Panc1 (cell line): ENCODE data around the gene TRIM45. TPM values are rescaled to one million over a fixed set of nuclear protein-coding genes. Genes with fewer than 3 reads are reported as not detected.

ENCODE experiments used
- ATAC-seq: fragments of 200-7000 bp; cut with Tn5 transposase; 2 replicates; pipeline ENCODE4 v1.9.1; 2020; ENCODE audit warnings: mild to moderate bottlenecking, moderate library complexity
- BruUV-seq: library from RNA; stranded (reverse); fragments of 400-500 nt; replicated peaks from 2 replicates; lab custom pipeline; 2021; lab: Mats Ljungman, UMichigan
- CTCF ChIA-PET: fragments of 300-600 bp; sonication (Branson Sonifier 250); formaldehyde crosslinking; loops from one replicate; lab custom pipeline; 2022; ENCODE audit warnings: antibody characterized with exemption; lab: Charles Lee
- POLR2A ChIA-PET: fragments of 300-600 bp; sonication (Branson Sonifier 250); formaldehyde crosslinking; loops from one replicate; lab custom pipeline; 2022; ENCODE audit warnings: antibody characterized with exemption; lab: Charles Lee
- DNase-seq: peaks from one replicate; pipeline ENCODE4 v3.0.0-alpha.2; 2010; ENCODE audit warnings: low read depth, low spot score
- H3K27ac ChIP-seq: 2 replicates; pipeline ENCODE4 v1.5.1; 2011; ENCODE audit warnings: mild to moderate bottlenecking, low read length, inconsistent platforms
- H3K27me3 ChIP-seq: fragments of 200-500 bp; sonication (Bioruptor generic); 2 replicates; pipeline ENCODE4 v1.6.0; 2014; ENCODE audit warnings: low read length, inconsistent platforms; ENCODE audit not compliant: control insufficient read depth, insufficient read depth
- H3K36me3 ChIP-seq: fragments of 200-500 bp; sonication (Bioruptor generic); 2 replicates; pipeline ENCODE4 v1.5.1; 2014; ENCODE audit warnings: inconsistent platforms, mild to moderate bottlenecking, low read length, moderate library complexity; ENCODE audit not compliant: control insufficient read depth, insufficient read depth
- H3K4me1 ChIP-seq: 2 replicates; pipeline ENCODE4 v1.5.1; 2011; ENCODE audit warnings: inconsistent platforms, mild to moderate bottlenecking, low read length, moderate library complexity; ENCODE audit not compliant: control insufficient read depth, insufficient read depth
- H3K4me3 ChIP-seq, 2 experiments: 2 replicates each; pipeline ENCODE4 v1.5.1; 2011 to 2012; ENCODE audit warnings: low read depth in 2 of 2, low read length in 2 of 2, mild to moderate bottlenecking in 2 of 2, inconsistent platforms in 1 of 2, moderate library complexity in 1 of 2
- H3K9me3 ChIP-seq: fragments of 200-500 bp; sonication (Bioruptor generic); 2 replicates; pipeline ENCODE4 v1.5.1; 2014; ENCODE audit warnings: low read depth, mild to moderate bottlenecking, inconsistent platforms, low read length, moderate library complexity; ENCODE audit not compliant: control insufficient read depth, insufficient read depth
- POLR2AphosphoS5 ChIP-seq: IDR thresholded peaks from 2 replicates; pipeline ENCODE4 v1.6.1; 2012; ENCODE audit warnings: mild to moderate bottlenecking, low read depth, low read length, moderate library complexity
- SIN3A ChIP-seq: IDR thresholded peaks from 2 replicates; pipeline ENCODE4 v1.6.1; 2012; ENCODE audit warnings: low read depth, mild to moderate bottlenecking, low read length, moderate library complexity, borderline replicate concordance; ENCODE audit not compliant: insufficient read depth
- TCF7L2 ChIP-seq: IDR thresholded peaks from 2 replicates; pipeline ENCODE4 v1.6.1; 2011; ENCODE audit warnings: mild to moderate bottlenecking, low read depth, low read length, inconsistent platforms
- in situ Hi-C: cut with HindIII; loops from 2 replicates; pipeline ENCODE4 v1.10.0; 2016; ENCODE audit warnings: low sequenced_read_pairs, low pct_unique_long_range_greater_than_20kb
- intact Hi-C: fragments of 100-400 bp; cut with micrococcal nuclease; formaldehyde crosslinking; loops from one replicate; pipeline ENCODE4 v1.10.0; 2022; ENCODE audit not compliant: unreplicated experiment
- total RNA-seq: library from RNA; stranded (reverse); gene quantifications from one replicate; pipeline ENCODE4 v1.2.1, GENCODE V29; 2021; ENCODE audit not compliant: unreplicated experiment
- TF ChIP-seq, protein P1 (sequence below), 2 experiments: IDR thresholded peaks; 2 replicates each; pipeline ENCODE4 v1.6.1; 2011 to 2012; ENCODE audit warnings: low read depth in 2 of 2, control low read depth in 1 of 2, low read length in 1 of 2, mild to moderate bottlenecking in 1 of 2, moderate library complexity in 1 of 2; ENCODE audit not compliant: insufficient read depth in 1 of 2
- TF ChIP-seq, protein P2 (sequence below): fragments of 450-650 bp; IDR thresholded peaks from 2 replicates; pipeline ENCODE4 v1.5.1; 2017; ENCODE audit warnings: mild to moderate bottlenecking

The TRIM45 gene
- total RNA-seq, 1 experiment from 2014 or later = 4.7 TPM

DNA sequence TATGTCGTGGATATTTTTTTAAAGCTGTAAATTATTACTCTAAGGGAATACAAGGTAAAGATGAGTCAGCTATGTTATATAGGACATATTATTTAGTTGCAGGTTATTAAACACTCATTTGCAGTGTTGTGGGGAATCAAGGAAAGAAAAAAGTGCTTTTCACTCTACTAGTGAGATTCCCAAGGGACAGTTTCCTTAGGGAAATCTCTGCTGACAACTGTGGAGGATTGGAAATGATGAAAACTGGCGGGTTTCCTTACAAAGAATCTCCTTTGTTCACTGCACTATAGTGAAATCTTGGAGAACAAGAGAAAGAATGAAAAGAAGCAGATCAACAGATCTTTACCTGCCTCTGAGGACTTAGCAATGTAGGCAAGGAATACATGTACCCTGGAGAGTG, 24.5 kb upstream of the TRIM45 start:
- TF ChIP-seq, protein P1, sequence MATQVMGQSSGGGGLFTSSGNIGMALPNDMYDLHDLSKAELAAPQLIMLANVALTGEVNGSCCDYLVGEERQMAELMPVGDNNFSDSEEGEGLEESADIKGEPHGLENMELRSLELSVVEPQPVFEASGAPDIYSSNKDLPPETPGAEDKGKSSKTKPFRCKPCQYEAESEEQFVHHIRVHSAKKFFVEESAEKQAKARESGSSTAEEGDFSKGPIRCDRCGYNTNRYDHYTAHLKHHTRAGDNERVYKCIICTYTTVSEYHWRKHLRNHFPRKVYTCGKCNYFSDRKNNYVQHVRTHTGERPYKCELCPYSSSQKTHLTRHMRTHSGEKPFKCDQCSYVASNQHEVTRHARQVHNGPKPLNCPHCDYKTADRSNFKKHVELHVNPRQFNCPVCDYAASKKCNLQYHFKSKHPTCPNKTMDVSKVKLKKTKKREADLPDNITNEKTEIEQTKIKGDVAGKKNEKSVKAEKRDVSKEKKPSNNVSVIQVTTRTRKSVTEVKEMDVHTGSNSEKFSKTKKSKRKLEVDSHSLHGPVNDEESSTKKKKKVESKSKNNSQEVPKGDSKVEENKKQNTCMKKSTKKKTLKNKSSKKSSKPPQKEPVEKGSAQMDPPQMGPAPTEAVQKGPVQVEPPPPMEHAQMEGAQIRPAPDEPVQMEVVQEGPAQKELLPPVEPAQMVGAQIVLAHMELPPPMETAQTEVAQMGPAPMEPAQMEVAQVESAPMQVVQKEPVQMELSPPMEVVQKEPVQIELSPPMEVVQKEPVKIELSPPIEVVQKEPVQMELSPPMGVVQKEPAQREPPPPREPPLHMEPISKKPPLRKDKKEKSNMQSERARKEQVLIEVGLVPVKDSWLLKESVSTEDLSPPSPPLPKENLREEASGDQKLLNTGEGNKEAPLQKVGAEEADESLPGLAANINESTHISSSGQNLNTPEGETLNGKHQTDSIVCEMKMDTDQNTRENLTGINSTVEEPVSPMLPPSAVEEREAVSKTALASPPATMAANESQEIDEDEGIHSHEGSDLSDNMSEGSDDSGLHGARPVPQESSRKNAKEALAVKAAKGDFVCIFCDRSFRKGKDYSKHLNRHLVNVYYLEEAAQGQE (IDR thresholded peaks at IDR 0.05; ENCODE audit: insufficient read depth in 1 of 2, low read depth in 2 of 2, low read length in 1 of 2) = no peak
- TF ChIP-seq TCF7L2 (no peak), SIN3A (no peak), POLR2AphosphoS5 (no peak)
- TF ChIP-seq, protein P2, sequence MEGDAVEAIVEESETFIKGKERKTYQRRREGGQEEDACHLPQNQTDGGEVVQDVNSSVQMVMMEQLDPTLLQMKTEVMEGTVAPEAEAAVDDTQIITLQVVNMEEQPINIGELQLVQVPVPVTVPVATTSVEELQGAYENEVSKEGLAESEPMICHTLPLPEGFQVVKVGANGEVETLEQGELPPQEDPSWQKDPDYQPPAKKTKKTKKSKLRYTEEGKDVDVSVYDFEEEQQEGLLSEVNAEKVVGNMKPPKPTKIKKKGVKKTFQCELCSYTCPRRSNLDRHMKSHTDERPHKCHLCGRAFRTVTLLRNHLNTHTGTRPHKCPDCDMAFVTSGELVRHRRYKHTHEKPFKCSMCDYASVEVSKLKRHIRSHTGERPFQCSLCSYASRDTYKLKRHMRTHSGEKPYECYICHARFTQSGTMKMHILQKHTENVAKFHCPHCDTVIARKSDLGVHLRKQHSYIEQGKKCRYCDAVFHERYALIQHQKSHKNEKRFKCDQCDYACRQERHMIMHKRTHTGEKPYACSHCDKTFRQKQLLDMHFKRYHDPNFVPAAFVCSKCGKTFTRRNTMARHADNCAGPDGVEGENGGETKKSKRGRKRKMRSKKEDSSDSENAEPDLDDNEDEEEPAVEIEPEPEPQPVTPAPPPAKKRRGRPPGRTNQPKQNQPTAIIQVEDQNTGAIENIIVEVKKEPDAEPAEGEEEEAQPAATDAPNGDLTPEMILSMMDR = no peak
- ChIA-PET CTCF (no interaction called here), POLR2A (no interaction called here)
- no peaks in the 10 kb centered on the region for H3K36me3 ChIP-seq
- no TSS peak for BruUV-seq
- no peaks in the 10 kb centered on the region; the same call in 1 of the 2 replicates for H3K4me1 ChIP-seq
- no peaks in the 10 kb centered on the region for H3K27me3 ChIP-seq
- DNase-seq (no peak), ATAC-seq (no peak)
- no peaks in the 10 kb centered on the region for H3K9me3 ChIP-seq
- no peak overlapping the region for H3K27ac ChIP-seq
- in situ Hi-C loops (no loop called here), intact Hi-C loops (no loop called here)
- H3K4me3 ChIP-seq = no peak overlapping the region

DNA sequence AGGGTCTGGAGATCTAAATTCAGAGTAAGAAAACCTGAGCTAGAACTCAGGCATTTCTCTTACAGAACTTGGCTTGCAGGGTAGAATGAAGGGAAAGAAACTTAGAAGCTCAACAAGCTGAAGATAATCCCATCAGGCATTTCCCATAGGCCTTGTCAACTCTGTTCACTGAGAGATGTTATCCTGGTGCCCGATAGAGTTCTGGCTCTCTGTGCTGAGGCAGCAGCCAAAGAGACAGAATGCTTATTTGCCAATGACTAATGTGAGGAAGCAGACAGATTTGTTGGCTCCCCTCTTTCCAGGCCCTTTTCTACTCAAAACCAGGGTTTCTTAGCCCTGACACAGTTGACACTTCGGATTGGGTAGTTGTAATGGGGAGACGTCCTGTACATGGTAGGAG, 22.3 kb upstream of the TRIM45 start:
- in situ Hi-C loops (no loop called here), intact Hi-C loops (no loop called here)
- H3K36me3 ChIP-seq = no peaks in the 10 kb centered on the region
- DNase-seq (no peak), ATAC-seq (no peak)
- TF ChIP-seq, protein P2 = no peak
- TF ChIP-seq POLR2AphosphoS5 (no peak), TCF7L2 (no peak), SIN3A (no peak)
- TF ChIP-seq, protein P1 (IDR thresholded peaks at IDR 0.05; ENCODE audit: insufficient read depth in 1 of 2, low read depth in 2 of 2, low read length in 1 of 2) = no peak
- H3K27me3 ChIP-seq = no peaks in the 10 kb centered on the region
- POLR2A ChIA-PET = no interaction called here
- H3K27ac ChIP-seq = no peak overlapping the region
- BruUV-seq = no TSS peak
- H3K9me3 ChIP-seq = no peaks in the 10 kb centered on the region
- no peaks in the 10 kb centered on the region; the same call in 1 of the 2 replicates for H3K4me1 ChIP-seq
- CTCF ChIA-PET = no interaction called here
- H3K4me3 ChIP-seq = no peak overlapping the region
